Stomach (tissue), 4 donors: ENCODE results near the gene MRC1.

Experiments
- CTCF ChIP-seq, 7 experiments: fragments of 450-650 bp in 4 of 7; fragments of 200-600 bp in 3 of 7; sonication (generic) in 3 of 7; IDR thresholded peaks; one replicate each; pipeline ENCODE4 v1.5.1; 2016 to 2019; ENCODE audit warnings: antibody characterized with exemption in 7 of 7, control low read depth in 2 of 7, mild to moderate bottlenecking in 1 of 7
- POLR2A ChIP-seq, 4 donors: fragments of 450-650 bp; IDR thresholded peaks; one replicate each; pipeline ENCODE4 v1.6.1; 2016; ENCODE audit warnings: antibody characterized with exemption in 4 of 4, control low read depth in 2 of 4, mild to moderate bottlenecking in 1 of 4, moderate library complexity in 1 of 4
- POLR2AphosphoS5 ChIP-seq, 3 donors: sonication (generic); formaldehyde crosslinking; IDR thresholded peaks; one replicate each; pipeline ENCODE4 v1.6.1; 2016; ENCODE audit warnings: antibody characterized with exemption in 3 of 3

GRCh38 chr10:17790651-17791050 lies 18.5 kb upstream of the MRC1 start:
- TF ChIP-seq CTCF (IDR thresholded peaks at IDR 0.05) (no peak), POLR2AphosphoS5 (IDR thresholded peaks at IDR 0.05) (no peak), POLR2A (IDR thresholded peaks at IDR 0.05) (no peak)
